K562 (cell line): ENCODE results near the gene ALDH3B2. TPM values are rescaled to one million over a fixed set of nuclear protein-coding genes. Genes with fewer than 3 reads are reported as not detected.
A peak's percentile ranks its signal among the peaks of the same experiment; 100 is the strongest.

Experiments used
- BACH1 ChIP-seq: fragments of 200-800 bp; sonication (Bioruptor generic); IDR thresholded peaks from 2 replicates; pipeline ENCODE4 v1.6.1; 2016; ENCODE audit warnings: missing genetic modification characterization, missing compliant biosample characterization
- DACH1 ChIP-seq: fragments of 450-650 bp; IDR thresholded peaks from 2 replicates; pipeline ENCODE4 v1.6.1; 2018; ENCODE audit not compliant: partially characterized antibody
- XRCC5 ChIP-seq: fragments of 200-400 bp; formaldehyde crosslinking; IDR thresholded peaks from 2 replicates; pipeline ENCODE4 v1.6.1; 2017; ENCODE audit warnings: low read depth, mild to moderate bottlenecking, low read length
- ZNF121 ChIP-seq: sonication (generic); formaldehyde crosslinking; conservative IDR thresholded peaks from 2 replicates; pipeline ENCODE4 v1.8.0; 2022; ENCODE audit warnings: missing genetic modification reagents
- polyA plus RNA-seq, 8 experiments: library from polyadenylated mRNA; depleted of rRNA in 4 of 8; stranded (reverse) in 5 of 8; unstranded in 3 of 8; fragments of >200 nt; fragmentation: Nextera tagmentation in 2 of 8; fragmentation: Illumina TruSeq in 1 of 8; extraction: Ambion mirVana in 2 of 8; extraction: Trizol in 1 of 8; gene quantifications; 2 replicates each; pipeline versions ENCODE4 v1.2.1 to v1.2.3, GENCODE V29; 2011 to 2014; ENCODE audit warnings: inconsistent platforms in 1 of 8, missing spikeins in 1 of 8
- total RNA-seq, 7 experiments: library from RNA; depleted of rRNA in 6 of 7; stranded (reverse); fragments of >200 nt in 6 of 7; fragmentation: Illumina TruSeq in 2 of 7; extraction: Trizol in 2 of 7; gene quantifications; 2 replicates each; pipeline versions ENCODE4 v1.2.1 to v1.2.3, GENCODE V29; 2011 to 2021; ENCODE audit warnings: low replicate concordance in 1 of 7
- TF ChIP-seq, protein P1 (sequence below): fragments of 250-450 bp; sonication (Bioruptor Pico); IDR thresholded peaks from 2 replicates; pipeline ENCODE4 v1.8.0; 2021; ENCODE audit warnings: mild to moderate bottlenecking, moderate library complexity
- TF ChIP-seq, protein P2 (sequence below): fragments of 200-800 bp; sonication (Bioruptor generic); IDR thresholded peaks from 2 replicates; pipeline ENCODE4 v1.6.1; 2017; ENCODE audit warnings: missing genetic modification characterization, missing compliant biosample characterization
- TF ChIP-seq, protein P3 (sequence below): IDR thresholded peaks from 2 replicates; pipeline ENCODE4 v1.6.1; 2011; ENCODE audit warnings: borderline replicate concordance, low read depth, mild to moderate bottlenecking, moderate library complexity, low read length; ENCODE audit not compliant: insufficient read depth, poor library complexity, severe bottlenecking
- TF ChIP-seq, protein P4 (sequence below): fragments of 450-650 bp; IDR thresholded peaks from 2 replicates; pipeline ENCODE4 v1.7.1; 2018; ENCODE audit warnings: mild to moderate bottlenecking, low read depth; ENCODE audit not compliant: partially characterized antibody
- TF ChIP-seq, protein P5 (sequence below), 2 experiments: fragments of 450-650 bp; IDR thresholded peaks; 2 replicates each; pipeline ENCODE4 v1.6.1; 2016
- TF ChIP-seq, protein P6 (sequence below), 2 experiments: IDR thresholded peaks in 1 of 2; conservative IDR thresholded peaks in 1 of 2; 2 replicates each; pipeline ENCODE4 v1.6.1; 2016; ENCODE audit warnings: low read depth in 2 of 2, mild to moderate bottlenecking in 1 of 2, missing compliant biosample characterization in 1 of 2, missing genetic modification characterization in 1 of 2, moderate library complexity in 1 of 2

The ALDH3B2 gene
- total and polyA plus RNA-seq, 9 of the 15 experiments (the other 6 are each of a cell fraction or from before 2014, with no cell fraction given): not detected

DNA sequence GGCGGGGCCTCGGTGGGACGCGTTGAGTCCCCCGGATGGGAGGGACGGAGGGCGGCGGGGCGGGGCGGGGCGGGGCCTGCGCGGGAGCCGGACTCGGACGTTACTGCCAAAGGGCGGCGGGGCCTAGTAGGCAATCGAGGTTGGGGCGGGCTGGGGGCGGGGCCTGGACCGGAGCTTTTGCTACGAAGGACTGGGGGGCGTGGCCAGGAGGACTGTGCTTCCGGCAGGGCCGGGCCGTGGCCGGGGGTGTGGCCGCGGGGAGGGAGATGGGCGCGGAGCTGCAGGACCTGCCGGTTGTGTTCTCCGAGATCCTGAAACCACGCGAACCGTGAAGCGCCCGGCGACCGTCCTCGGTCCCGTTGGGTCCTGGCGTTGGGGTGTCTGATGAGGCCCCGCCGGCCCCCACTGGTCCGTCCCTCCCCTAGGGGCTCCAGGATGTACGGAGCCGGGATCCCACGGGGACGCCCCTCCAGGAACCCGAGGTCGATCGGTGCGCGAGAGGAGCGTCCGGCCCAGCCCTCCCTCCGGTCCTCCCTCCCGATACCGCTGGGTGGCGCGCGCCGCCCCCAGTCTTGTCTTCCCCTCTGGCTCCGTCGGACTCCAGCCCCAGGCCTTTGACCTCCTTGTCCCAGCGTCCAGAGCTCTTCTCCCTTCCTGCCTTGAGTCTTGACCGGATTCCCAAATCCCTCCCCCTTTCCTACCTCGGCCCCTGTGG lies 44.0 kb downstream of the ALDH3B2 start (continued):
- TF ChIP-seq, protein P1, sequence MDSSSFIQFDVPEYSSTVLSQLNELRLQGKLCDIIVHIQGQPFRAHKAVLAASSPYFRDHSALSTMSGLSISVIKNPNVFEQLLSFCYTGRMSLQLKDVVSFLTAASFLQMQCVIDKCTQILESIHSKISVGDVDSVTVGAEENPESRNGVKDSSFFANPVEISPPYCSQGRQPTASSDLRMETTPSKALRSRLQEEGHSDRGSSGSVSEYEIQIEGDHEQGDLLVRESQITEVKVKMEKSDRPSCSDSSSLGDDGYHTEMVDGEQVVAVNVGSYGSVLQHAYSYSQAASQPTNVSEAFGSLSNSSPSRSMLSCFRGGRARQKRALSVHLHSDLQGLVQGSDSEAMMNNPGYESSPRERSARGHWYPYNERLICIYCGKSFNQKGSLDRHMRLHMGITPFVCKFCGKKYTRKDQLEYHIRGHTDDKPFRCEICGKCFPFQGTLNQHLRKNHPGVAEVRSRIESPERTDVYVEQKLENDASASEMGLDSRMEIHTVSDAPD (CRISPR knock-in tag): no peak
- TF ChIP-seq, protein P2, sequence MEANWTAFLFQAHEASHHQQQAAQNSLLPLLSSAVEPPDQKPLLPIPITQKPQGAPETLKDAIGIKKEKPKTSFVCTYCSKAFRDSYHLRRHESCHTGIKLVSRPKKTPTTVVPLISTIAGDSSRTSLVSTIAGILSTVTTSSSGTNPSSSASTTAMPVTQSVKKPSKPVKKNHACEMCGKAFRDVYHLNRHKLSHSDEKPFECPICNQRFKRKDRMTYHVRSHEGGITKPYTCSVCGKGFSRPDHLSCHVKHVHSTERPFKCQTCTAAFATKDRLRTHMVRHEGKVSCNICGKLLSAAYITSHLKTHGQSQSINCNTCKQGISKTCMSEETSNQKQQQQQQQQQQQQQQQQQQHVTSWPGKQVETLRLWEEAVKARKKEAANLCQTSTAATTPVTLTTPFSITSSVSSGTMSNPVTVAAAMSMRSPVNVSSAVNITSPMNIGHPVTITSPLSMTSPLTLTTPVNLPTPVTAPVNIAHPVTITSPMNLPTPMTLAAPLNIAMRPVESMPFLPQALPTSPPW (CRISPR knock-in tag): peak; percentile 69
- TF ChIP-seq, protein P3, sequence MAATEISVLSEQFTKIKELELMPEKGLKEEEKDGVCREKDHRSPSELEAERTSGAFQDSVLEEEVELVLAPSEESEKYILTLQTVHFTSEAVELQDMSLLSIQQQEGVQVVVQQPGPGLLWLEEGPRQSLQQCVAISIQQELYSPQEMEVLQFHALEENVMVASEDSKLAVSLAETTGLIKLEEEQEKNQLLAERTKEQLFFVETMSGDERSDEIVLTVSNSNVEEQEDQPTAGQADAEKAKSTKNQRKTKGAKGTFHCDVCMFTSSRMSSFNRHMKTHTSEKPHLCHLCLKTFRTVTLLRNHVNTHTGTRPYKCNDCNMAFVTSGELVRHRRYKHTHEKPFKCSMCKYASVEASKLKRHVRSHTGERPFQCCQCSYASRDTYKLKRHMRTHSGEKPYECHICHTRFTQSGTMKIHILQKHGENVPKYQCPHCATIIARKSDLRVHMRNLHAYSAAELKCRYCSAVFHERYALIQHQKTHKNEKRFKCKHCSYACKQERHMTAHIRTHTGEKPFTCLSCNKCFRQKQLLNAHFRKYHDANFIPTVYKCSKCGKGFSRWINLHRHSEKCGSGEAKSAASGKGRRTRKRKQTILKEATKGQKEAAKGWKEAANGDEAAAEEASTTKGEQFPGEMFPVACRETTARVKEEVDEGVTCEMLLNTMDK: peak; percentile 40
- TF ChIP-seq, protein P4, sequence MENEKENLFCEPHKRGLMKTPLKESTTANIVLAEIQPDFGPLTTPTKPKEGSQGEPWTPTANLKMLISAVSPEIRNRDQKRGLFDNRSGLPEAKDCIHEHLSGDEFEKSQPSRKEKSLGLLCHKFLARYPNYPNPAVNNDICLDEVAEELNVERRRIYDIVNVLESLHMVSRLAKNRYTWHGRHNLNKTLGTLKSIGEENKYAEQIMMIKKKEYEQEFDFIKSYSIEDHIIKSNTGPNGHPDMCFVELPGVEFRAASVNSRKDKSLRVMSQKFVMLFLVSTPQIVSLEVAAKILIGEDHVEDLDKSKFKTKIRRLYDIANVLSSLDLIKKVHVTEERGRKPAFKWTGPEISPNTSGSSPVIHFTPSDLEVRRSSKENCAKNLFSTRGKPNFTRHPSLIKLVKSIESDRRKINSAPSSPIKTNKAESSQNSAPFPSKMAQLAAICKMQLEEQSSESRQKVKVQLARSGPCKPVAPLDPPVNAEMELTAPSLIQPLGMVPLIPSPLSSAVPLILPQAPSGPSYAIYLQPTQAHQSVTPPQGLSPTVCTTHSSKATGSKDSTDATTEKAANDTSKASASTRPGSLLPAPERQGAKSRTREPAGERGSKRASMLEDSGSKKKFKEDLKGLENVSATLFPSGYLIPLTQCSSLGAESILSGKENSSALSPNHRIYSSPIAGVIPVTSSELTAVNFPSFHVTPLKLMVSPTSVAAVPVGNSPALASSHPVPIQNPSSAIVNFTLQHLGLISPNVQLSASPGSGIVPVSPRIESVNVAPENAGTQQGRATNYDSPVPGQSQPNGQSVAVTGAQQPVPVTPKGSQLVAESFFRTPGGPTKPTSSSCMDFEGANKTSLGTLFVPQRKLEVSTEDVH: peak; percentile 27
- TF ChIP-seq DACH1 (no peak), BACH1 (tag) (no peak), ZNF121 (CRISPR knock-in tag) (no peak), XRCC5 (no peak; the same call in 1 of the 2 replicates)
- TF ChIP-seq, protein P5, sequence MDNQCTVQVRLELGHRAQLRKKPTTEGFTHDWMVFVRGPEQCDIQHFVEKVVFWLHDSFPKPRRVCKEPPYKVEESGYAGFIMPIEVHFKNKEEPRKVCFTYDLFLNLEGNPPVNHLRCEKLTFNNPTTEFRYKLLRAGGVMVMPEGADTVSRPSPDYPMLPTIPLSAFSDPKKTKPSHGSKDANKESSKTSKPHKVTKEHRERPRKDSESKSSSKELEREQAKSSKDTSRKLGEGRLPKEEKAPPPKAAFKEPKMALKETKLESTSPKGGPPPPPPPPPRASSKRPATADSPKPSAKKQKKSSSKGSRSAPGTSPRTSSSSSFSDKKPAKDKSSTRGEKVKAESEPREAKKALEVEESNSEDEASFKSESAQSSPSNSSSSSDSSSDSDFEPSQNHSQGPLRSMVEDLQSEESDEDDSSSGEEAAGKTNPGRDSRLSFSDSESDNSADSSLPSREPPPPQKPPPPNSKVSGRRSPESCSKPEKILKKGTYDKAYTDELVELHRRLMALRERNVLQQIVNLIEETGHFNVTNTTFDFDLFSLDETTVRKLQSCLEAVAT (IDR thresholded peaks at IDR 0.05): no peak
- TF ChIP-seq, protein P6, sequence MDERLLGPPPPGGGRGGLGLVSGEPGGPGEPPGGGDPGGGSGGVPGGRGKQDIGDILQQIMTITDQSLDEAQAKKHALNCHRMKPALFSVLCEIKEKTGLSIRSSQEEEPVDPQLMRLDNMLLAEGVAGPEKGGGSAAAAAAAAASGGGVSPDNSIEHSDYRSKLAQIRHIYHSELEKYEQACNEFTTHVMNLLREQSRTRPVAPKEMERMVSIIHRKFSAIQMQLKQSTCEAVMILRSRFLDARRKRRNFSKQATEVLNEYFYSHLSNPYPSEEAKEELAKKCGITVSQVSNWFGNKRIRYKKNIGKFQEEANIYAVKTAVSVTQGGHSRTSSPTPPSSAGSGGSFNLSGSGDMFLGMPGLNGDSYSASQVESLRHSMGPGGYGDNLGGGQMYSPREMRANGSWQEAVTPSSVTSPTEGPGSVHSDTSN (CRISPR knock-in tag; IDR thresholded peaks at IDR 0.05; ENCODE audit: low read depth): no peak
- TF ChIP-seq, protein P6 (tag; conservative IDR thresholded peaks at IDR 0.05; ENCODE audit: low read depth): no peak
